ENCODE data around the gene TFRC.
"Not testable (repeated sequence)": the region's sequence is repeated elsewhere in the genome, so short reads cannot be mapped to it uniquely, and the experiment has no call there.

The TFRC gene

DNA sequence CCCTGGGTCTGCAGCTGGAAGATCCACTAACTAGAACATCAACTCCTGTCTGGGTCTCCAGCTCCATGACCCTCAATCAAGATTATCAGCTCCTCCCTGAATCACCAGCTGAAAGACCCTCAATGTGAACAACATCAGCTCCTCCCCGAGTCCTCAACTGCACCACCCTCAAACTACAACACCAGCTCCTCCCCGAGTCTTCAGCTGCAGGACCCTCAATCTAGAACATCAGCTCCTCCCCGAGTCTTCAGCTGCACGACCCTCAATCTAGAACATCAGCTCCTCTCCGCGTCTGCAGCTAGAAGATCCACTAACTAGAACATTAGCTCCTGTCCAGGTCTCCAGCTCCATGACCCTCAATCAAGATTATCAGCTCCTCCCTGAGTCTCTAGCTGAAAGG, 79.2 kb downstream of the TFRC start:
- not testable (repeated sequence) for DNase-seq

- DNase-seq, result not testable (repeated sequence)
Measured at GRCh38 chr3:196001240-196001639, 80.7 kb downstream of the TFRC start.

DNA sequence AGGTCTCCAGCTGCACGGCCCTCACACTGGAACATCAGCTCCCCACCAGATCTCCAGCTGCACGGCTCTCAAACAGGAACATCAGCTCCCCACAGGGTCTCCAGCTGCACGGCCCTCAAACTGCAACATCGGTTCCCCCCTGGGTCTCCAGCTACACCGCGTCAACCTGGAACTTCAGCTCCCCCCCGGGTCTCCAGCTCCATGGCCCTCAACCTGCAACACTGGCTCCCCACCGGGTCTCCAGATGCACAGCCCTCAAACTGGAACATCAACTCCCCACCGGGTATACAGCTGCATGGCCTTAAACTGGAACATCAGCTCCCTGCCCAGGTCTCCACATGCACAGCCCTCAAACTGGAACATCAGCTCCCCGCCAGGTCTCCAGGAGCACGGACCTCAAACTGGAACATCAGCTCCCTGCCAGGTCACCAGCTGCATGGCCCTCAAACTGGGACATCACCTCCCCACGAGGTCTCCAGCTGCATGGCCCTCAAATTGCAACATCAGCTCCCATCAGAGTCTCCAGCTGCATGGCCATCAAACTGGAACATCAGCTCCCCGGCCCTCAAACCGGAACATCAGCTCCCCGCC, 81.4 kb downstream of the TFRC start:
- DNase-seq, result not testable (repeated sequence)

DNA sequence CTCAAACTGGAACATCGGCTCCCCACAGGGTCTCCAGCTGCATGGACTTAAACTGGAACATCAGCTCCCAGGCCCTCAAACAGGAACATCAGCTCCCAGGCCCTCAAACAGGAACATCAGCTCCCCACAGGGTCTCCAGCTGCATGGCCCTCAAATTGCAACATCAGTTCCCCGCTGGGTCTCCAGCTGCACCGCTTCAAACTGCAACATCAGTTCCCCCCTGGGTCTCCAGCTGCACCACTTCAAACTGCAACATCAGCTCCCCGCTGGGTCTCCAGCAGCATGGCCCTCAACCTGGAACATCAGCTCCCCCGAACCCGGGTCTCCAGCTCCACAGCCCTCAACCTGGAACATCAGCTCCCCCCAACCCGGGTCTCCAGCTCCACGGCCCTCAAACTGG, 82.0 kb downstream of the TFRC start:
- no peak for DNase-seq

All from activated effector memory CD4-positive, alpha-beta T cell treated with anti-CD3 and anti-CD28 coated beads, Interleukin-2, amount 50 U/mL, for 16 hours (primary cell).